Thyroid gland (tissue), 4 donors: ENCODE results near the gene TENM3.

Experiments
- POLR2A ChIP-seq, 2 donors: fragments of 450-650 bp; IDR thresholded peaks; one replicate each; pipeline ENCODE4 v1.6.1; 2017; ENCODE audit warnings: antibody characterized with exemption in 2 of 2, mild to moderate bottlenecking in 2 of 2, moderate library complexity in 1 of 2
- TF ChIP-seq, protein P1 (sequence below), 6 experiments: fragments of 200-600 bp in 3 of 6; fragments of 450-650 bp in 3 of 6; sonication (generic) in 3 of 6; IDR thresholded peaks; one replicate each; pipeline ENCODE4 v1.5.1; 2016 to 2019; ENCODE audit warnings: antibody characterized with exemption in 6 of 6, mild to moderate bottlenecking in 2 of 6, inconsistent platforms in 1 of 6, moderate library complexity in 1 of 6

DNA sequence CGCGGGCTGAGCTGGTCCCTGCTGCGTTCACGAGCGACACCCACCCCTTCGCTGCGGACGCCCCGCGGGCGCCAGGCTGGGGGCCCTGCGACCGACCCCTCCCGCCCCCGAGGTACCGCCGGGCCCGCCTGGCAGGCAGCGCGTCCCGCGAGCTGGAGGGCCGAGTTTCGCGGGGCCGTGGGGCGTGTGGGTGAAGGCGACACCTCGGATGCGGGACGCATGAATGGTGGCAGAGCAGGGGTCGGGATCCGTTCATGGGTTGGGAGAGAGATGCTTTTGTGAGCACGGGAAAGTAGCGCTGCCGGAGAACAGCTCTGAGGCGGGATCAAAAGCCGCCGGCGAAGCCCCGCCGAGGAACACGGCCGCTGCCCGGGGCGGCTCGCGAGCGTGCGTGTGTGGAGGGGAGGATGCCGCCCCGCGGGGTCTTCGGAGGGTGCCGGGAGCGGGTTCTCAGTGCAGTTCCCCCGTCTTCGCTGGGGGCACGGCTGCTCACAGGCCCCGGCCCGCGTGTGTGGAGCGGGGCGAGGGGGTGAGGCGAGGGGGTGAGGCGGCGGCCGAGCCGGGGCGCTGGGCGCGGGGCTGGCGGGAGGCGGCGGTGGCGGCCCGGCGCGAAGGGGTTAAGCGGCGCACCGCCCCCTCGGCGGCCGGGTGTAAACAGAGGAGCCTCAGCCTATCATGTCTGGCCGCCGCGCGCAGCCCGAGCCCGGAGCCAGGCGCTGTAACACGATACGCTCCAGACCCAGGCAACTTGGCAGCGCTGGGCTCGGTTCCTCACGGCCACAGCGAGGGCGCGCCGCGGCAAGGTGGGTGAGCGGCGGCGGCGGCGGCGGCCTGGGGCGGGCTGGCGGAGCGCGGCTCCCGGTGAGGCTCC lies 205.3 kb downstream of the TENM3 start:
- TF ChIP-seq, protein P1, sequence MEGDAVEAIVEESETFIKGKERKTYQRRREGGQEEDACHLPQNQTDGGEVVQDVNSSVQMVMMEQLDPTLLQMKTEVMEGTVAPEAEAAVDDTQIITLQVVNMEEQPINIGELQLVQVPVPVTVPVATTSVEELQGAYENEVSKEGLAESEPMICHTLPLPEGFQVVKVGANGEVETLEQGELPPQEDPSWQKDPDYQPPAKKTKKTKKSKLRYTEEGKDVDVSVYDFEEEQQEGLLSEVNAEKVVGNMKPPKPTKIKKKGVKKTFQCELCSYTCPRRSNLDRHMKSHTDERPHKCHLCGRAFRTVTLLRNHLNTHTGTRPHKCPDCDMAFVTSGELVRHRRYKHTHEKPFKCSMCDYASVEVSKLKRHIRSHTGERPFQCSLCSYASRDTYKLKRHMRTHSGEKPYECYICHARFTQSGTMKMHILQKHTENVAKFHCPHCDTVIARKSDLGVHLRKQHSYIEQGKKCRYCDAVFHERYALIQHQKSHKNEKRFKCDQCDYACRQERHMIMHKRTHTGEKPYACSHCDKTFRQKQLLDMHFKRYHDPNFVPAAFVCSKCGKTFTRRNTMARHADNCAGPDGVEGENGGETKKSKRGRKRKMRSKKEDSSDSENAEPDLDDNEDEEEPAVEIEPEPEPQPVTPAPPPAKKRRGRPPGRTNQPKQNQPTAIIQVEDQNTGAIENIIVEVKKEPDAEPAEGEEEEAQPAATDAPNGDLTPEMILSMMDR (IDR thresholded peaks at IDR 0.05): no peak
- TF ChIP-seq POLR2A (IDR thresholded peaks at IDR 0.05): peak; percentile 75 to 97
